Measurements from ENCODE around the gene FRMPD1. TPM values are rescaled to one million over a fixed set of nuclear protein-coding genes. Genes with fewer than 3 reads are reported as not detected.

FRMPD1 gene
- total and polyA plus RNA-seq, 2 donors from 2014 or later, result 0.19 to 0.90 TPM

- H3K9me3 ChIP-seq (ENCODE audit: control insufficient read depth in 2 of 3, insufficient read depth in 1 of 3, low read length in 3 of 3), result no peaks in the 10 kb centered on the region
- no peaks in the 10 kb centered on the region for H3K36me3 ChIP-seq (ENCODE audit: control insufficient read depth in 2 of 3, insufficient read depth in 3 of 3, low read length in 3 of 3)
- no peaks in the 10 kb centered on the region for H3K4me1 ChIP-seq (ENCODE audit: control insufficient read depth in 2 of 3, insufficient read depth in 2 of 3, low read depth in 1 of 3, low read length in 3 of 3)
- TF ChIP-seq CTCF (IDR thresholded peaks at IDR 0.05; ENCODE audit: borderline replicate concordance, extremely low read depth, insufficient read depth), result no peak
- H3K9ac ChIP-seq (ENCODE audit: low read length in 3 of 3), result no peak overlapping the region
- FAIRE-seq (no peak), DNase-seq (no peak)
- no peaks in the 10 kb centered on the region for H3K27me3 ChIP-seq (ENCODE audit: control insufficient read depth, insufficient read depth, low read length)
- H3K4me3 ChIP-seq (ENCODE audit: low read length in 3 of 3), result no peak overlapping the region
- no peak overlapping the region for H3K27ac ChIP-seq (ENCODE audit: low read depth in 2 of 2, low read length in 2 of 2)
- intact Hi-C loops (cut with DNase I), result no loop called here
Observed at GRCh38 chr9:37739222-37739621, 88.5 kb downstream of the FRMPD1 start.

- H3K4me1 ChIP-seq (ENCODE audit: control insufficient read depth in 2 of 3, insufficient read depth in 2 of 3, low read depth in 1 of 3, low read length in 3 of 3), result no peaks in the 10 kb centered on the region
- H3K4me3 ChIP-seq (ENCODE audit: low read length in 3 of 3), result no peak overlapping the region
- DNase-seq (no peak), FAIRE-seq (no peak)
- intact Hi-C loops (cut with DNase I), result no loop called here
- no peaks in the 10 kb centered on the region for H3K27me3 ChIP-seq (ENCODE audit: control insufficient read depth, insufficient read depth, low read length)
- no peak overlapping the region for H3K9ac ChIP-seq (ENCODE audit: low read length in 3 of 3)
- no peak overlapping the region for H3K27ac ChIP-seq (ENCODE audit: low read depth in 2 of 2, low read length in 2 of 2)
- TF ChIP-seq CTCF (IDR thresholded peaks at IDR 0.05; ENCODE audit: borderline replicate concordance, extremely low read depth, insufficient read depth), result no peak
- no peaks in the 10 kb centered on the region for H3K36me3 ChIP-seq (ENCODE audit: control insufficient read depth in 2 of 3, insufficient read depth in 3 of 3, low read length in 3 of 3)
- no peaks in the 10 kb centered on the region for H3K9me3 ChIP-seq (ENCODE audit: control insufficient read depth in 2 of 3, insufficient read depth in 1 of 3, low read length in 3 of 3)
Observed at GRCh38 chr9:37740128-37740527, 89.4 kb downstream of the FRMPD1 start.

- no peak for FAIRE-seq
- Histone ChIP-seq H3K27me3 (ENCODE audit: control insufficient read depth, insufficient read depth, low read length) (no peaks in the 10 kb centered on the region), H3K9ac (ENCODE audit: low read length in 3 of 3) (no peak overlapping the region), H3K4me3 (ENCODE audit: low read length in 3 of 3) (no peak overlapping the region), H3K9me3 (ENCODE audit: control insufficient read depth in 2 of 3, insufficient read depth in 1 of 3, low read length in 3 of 3) (no peaks in the 10 kb centered on the region), H3K27ac (ENCODE audit: low read depth in 2 of 2, low read length in 2 of 2) (no peak overlapping the region), H3K4me1 (ENCODE audit: control insufficient read depth in 2 of 3, insufficient read depth in 2 of 3, low read depth in 1 of 3, low read length in 3 of 3) (no peaks in the 10 kb centered on the region), H3K36me3 (ENCODE audit: control insufficient read depth in 2 of 3, insufficient read depth in 3 of 3, low read length in 3 of 3) (no peaks in the 10 kb centered on the region)
- intact Hi-C loops (cut with DNase I), result no loop called here
- DNase-seq, result no peak
- no peak for TF ChIP-seq CTCF (IDR thresholded peaks at IDR 0.05; ENCODE audit: borderline replicate concordance, extremely low read depth, insufficient read depth)
Observed at GRCh38 chr9:37740631-37741328, 90.0 kb downstream of the FRMPD1 start.

- no peak overlapping the region for H3K4me3 ChIP-seq (ENCODE audit: low read length in 3 of 3)
- no peaks in the 10 kb centered on the region for H3K9me3 ChIP-seq (ENCODE audit: control insufficient read depth in 2 of 3, insufficient read depth in 1 of 3, low read length in 3 of 3)
- no peaks in the 10 kb centered on the region for H3K27me3 ChIP-seq (ENCODE audit: control insufficient read depth, insufficient read depth, low read length)
- H3K27ac ChIP-seq (ENCODE audit: low read depth in 2 of 2, low read length in 2 of 2), result no peak overlapping the region
- no peak overlapping the region for H3K9ac ChIP-seq (ENCODE audit: low read length in 3 of 3)
- FAIRE-seq, result no peak
- no peak for DNase-seq
- intact Hi-C loops (cut with DNase I), result no loop called here
- peaks cover 0 to 3% (median 0%) of the 10 kb centered on the region in 3 donors for H3K4me1 ChIP-seq (ENCODE audit: control insufficient read depth in 2 of 3, insufficient read depth in 2 of 3, low read depth in 1 of 3, low read length in 3 of 3)
- no peaks in the 10 kb centered on the region for H3K36me3 ChIP-seq (ENCODE audit: control insufficient read depth in 2 of 3, insufficient read depth in 3 of 3, low read length in 3 of 3)
- TF ChIP-seq CTCF (IDR thresholded peaks at IDR 0.05; ENCODE audit: borderline replicate concordance, extremely low read depth, insufficient read depth), result no peak
Observed at GRCh38 chr9:37745970-37746369, 95.2 kb downstream of the FRMPD1 start.

All from kidney (tissue), 14 donors.